ENCODE measurements around the gene BANF1.
"Not testable (repeated sequence)": the region's sequence is repeated elsewhere in the genome, so short reads cannot be mapped to it uniquely, and the experiment has no call there.

The BANF1 gene

GRCh38 chr11:66011239-66011784, 9.0 kb downstream of the BANF1 start:
- ATAC-seq (no peak), DNase-seq (no peak)

- ATAC-seq (no peak), DNase-seq (no peak)
Measured at GRCh38 chr11:66011785-66012303, 9.5 kb downstream of the BANF1 start, which contains the start of gene CST6. Gene CST6 (plus strand): TSS chr11:66012008. CDS start chr11:66012045, 37 bp downstream.

- ATAC-seq (no peak), DNase-seq (no peak)
Measured at GRCh38 chr11:66012371-66012945, 10.2 kb downstream of the BANF1 start.

GRCh38 chr11:66012946-66013761, 10.9 kb downstream of the BANF1 start:
- ATAC-seq (no peak), DNase-seq (no peak)

- DNase-seq, result no peak
- ATAC-seq, result no peak
Measured at GRCh38 chr11:66013762-66014100, 11.4 kb downstream of the BANF1 start.

- ATAC-seq (no peak), DNase-seq (no peak)
Measured at GRCh38 chr11:66014804-66015453, 12.6 kb downstream of the BANF1 start.

- ATAC-seq, result no peak
- no peak for DNase-seq
Measured at GRCh38 chr11:66015454-66015881, 13.2 kb downstream of the BANF1 start.

GRCh38 chr11:66015936-66016792, 13.9 kb downstream of the BANF1 start:
- ATAC-seq, result no peak
- DNase-seq, result no peak

- ATAC-seq, result no peak
- no peak for DNase-seq
Measured at GRCh38 chr11:66016793-66017177, 14.5 kb downstream of the BANF1 start.

- ATAC-seq (no peak), DNase-seq (no peak)
Measured at GRCh38 chr11:66017321-66017720, 15.0 kb downstream of the BANF1 start.

GRCh38 chr11:66020212-66020611, 17.9 kb downstream of the BANF1 start:
- DNase-seq (no peak), ATAC-seq (no peak)

- ATAC-seq (no peak), DNase-seq (no peak)
Measured at GRCh38 chr11:66020618-66021357, 18.5 kb downstream of the BANF1 start.

- peak; percentile 81 for ATAC-seq
Measured at GRCh38 chr11:66022401-66023185, 20.3 kb downstream of the BANF1 start.

GRCh38 chr11:66023186-66023440, 20.8 kb downstream of the BANF1 start:
- ATAC-seq, DNase-seq: not testable (repeated sequence)

More at GRCh38 chr11:66022401-66023185, 20.3 kb downstream of the BANF1 start:
- peak; percentile 90 for DNase-seq

GRCh38 chr11:66026017-66026529, 23.8 kb downstream of the BANF1 start, which contains the start of gene CATSPER1:
Gene CATSPER1 (minus strand): TSS chr11:66026479. CDS start chr11:66026379, 100 bp downstream.
- no peak for ATAC-seq
- no peak for DNase-seq

GRCh38 chr11:66032957-66033735, 30.8 kb downstream of the BANF1 start:
- ATAC-seq (no peak), DNase-seq (no peak)

- DNase-seq (no peak), ATAC-seq (no peak)
Measured at GRCh38 chr11:66035653-66036333, 33.5 kb downstream of the BANF1 start.

- ATAC-seq, result no peak
- no peak for DNase-seq
Measured at GRCh38 chr11:66036334-66036710, 34.0 kb downstream of the BANF1 start.

GRCh38 chr11:66037327-66037726, 35.0 kb downstream of the BANF1 start:
- DNase-seq (no peak), ATAC-seq (no peak)

All from stimulated activated naive CD8-positive, alpha-beta T cell treated with anti-CD3 and anti-CD28 coated beads, Interleukin-15, Interleukin-2, amounts not matched to agents 100 U/mL and 50 U/mL, for 24 hours (primary cell).